ENCODE measurements around the gene ATXN10. TPM values are rescaled to one million over a fixed set of nuclear protein-coding genes. Genes with fewer than 3 reads are reported as not detected.

ATXN10 gene
- total RNA-seq, 1 experiment from 2014 or later: 323 TPM

- no peak for DNase-seq (ENCODE audit: low read depth)
- in situ Hi-C loops (cut with HindIII; ENCODE audit: low pct_unique_long_range_greater_than_20kb, low sequenced_read_pairs): no loop called here
Observed at GRCh38 chr22:45769569-45770210, 98.1 kb downstream of the ATXN10 start.

GRCh38 chr22:45770506-45770905 lies 98.9 kb downstream of the ATXN10 start:
- in situ Hi-C loops (cut with HindIII; ENCODE audit: low pct_unique_long_range_greater_than_20kb, low sequenced_read_pairs): no loop called here
- DNase-seq (ENCODE audit: low read depth): no peak

DNA sequence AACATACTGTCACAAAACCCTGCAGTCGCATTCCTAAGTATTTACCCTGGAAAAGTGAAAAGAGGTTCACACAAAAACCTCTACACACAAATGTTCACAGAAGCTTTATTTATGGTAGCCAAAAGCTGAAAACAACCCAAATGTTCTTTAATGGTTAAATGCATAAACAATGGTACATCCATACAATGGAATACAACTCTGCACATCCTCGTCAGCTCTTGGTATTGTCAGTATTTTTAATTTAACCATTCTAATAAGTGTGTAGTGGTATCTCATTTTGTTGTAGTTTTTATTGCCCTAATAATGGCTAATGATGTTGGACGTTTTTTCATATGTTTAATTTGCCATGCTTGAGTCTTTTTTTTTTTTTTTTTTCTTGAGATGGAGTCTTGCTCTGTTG lies 99.4 kb downstream of the ATXN10 start:
- in situ Hi-C loops (cut with HindIII; ENCODE audit: low pct_unique_long_range_greater_than_20kb, low sequenced_read_pairs): no loop called here

DNA sequence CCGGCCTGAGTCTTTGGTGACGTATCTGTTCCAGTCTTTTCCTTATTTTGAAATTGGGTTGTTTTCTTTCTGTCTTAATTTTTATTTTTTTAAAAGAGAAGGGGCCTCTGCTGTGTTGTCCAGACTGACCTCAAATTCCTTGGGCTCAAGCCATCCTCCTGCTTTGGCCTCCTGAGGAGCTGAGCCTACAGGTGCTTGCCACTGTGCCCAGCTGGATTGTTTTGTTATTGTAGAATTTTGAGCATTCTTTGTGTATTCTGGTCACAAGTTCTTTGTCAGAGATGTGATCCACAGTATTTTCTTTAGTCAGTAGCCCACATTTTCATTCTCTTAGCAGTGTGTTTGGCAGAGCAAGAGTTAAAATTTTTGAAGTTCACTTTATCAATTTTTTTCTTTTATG lies 100.1 kb downstream of the ATXN10 start:
- in situ Hi-C loops (cut with HindIII; ENCODE audit: low pct_unique_long_range_greater_than_20kb, low sequenced_read_pairs): no loop called here
- no peak for DNase-seq (ENCODE audit: low read depth)

More for the DNA sequence above, 99.4 kb downstream of the ATXN10 start:
- no peak for DNase-seq (ENCODE audit: low read depth)

- DNase-seq (ENCODE audit: low read depth): no peak
- in situ Hi-C loops (cut with HindIII; ENCODE audit: low pct_unique_long_range_greater_than_20kb, low sequenced_read_pairs): no loop called here
Observed at GRCh38 chr22:45772743-45773142, 101.1 kb downstream of the ATXN10 start.

DNA sequence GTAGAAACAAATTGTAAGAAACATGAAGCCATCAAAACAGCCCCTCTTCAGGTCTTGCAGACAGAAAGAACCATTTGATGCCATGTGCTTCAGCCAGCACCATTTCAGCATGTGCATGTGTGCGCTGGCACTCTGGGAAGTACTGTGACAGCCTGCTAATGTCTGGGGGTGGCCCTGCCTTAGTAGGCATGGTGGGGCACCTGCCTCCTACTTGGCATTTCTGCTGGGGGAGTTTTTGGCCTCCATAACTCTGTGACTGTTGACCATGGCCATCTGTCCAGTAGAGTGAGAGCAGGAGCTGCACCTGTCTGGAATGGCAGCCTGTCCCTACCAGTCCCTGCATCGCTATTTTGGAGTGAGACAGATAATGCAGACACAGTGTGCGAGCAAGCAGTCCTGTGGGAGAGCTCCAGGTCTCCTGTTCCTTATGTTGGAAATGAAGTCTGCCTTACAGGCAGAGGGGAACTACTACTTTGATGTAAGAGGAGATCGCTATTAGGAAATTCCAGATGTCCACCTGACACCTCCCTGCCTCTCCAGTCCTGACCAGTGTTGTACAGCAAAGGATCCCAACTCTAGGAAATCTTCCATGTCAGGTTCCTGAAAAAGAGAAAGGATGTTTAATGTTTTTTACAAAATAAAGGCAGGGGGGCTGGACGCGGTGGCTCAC lies 102.5 kb downstream of the ATXN10 start:
- in situ Hi-C loops (cut with HindIII; ENCODE audit: low pct_unique_long_range_greater_than_20kb, low sequenced_read_pairs): no loop called here
- no peak for DNase-seq (ENCODE audit: low read depth)

DNA sequence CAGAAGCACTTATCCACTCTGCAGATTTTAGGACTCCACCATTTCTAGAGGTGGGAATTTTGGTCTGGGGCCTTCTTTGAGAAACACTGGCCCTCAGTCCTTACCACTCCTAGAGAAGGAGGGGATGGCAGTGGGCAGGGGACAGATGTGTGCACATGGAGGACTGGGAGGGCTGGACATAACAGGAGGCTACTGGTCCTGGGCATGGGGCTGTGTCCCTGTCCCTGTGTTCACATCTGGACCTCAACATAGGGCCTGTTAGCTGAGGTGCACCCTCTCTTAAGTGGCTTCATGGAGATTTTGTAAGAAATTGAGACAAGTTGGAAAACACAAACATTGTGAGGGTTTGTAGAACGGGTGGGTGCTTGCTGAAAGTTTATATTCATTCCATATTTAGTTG lies 103.4 kb downstream of the ATXN10 start:
- in situ Hi-C loops (cut with HindIII; ENCODE audit: low pct_unique_long_range_greater_than_20kb, low sequenced_read_pairs): no loop called here
- DNase-seq (ENCODE audit: low read depth): no peak

DNA sequence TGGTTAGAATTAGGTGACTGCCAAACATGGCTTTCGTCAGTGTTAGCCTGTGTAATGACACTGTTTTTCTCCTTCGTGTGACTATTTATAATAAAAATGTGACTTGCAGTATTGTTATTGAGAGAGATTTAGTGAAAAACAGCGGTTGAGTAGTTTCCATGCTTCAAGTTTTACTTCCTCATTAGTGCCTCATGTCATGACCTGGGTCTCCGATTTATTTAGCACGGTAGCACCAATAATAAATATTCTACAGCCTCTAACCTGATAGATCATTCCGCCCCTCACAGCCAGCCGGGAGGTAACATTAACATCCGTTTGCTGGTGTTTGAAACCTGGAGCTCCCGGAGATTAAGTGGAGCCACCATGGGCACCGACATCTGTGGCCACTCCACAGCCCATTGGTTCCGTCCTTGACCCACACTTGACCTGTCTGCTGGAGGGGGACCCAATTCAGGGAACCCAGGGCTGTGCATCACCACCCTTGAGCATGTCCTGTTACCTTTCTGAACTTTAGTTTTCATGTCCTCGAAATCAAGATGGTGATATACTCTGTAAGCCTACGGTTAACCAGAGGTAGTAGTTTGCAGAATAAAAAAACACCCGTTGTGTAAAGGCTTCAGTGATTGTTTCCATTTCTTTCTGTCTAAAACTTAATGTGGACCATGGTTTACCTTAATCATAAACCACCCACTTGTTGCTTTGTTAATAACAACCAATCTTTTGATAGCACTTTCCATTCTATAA lies 104.1 kb downstream of the ATXN10 start:
- in situ Hi-C loops (cut with HindIII; ENCODE audit: low pct_unique_long_range_greater_than_20kb, low sequenced_read_pairs): no loop called here
- DNase-seq (ENCODE audit: low read depth): no peak

DNA sequence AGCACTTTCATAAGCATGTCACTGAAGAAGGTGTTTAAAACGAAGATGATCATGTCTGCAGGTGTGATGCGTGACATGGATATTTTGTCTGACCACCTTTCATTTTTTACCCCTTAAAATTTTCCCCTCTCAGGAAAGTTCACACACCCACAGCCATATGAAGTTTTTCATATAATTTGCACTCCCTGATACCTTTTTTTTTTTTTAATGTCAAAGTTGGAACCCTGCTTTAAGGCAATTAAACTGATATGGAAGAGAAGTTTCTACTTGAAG lies 104.6 kb downstream of the ATXN10 start:
- in situ Hi-C loops (cut with HindIII; ENCODE audit: low pct_unique_long_range_greater_than_20kb, low sequenced_read_pairs): no loop called here
- DNase-seq (ENCODE audit: low read depth): no peak

- peak; percentile 100 for DNase-seq (ENCODE audit: low read depth)
- in situ Hi-C loops (cut with HindIII; ENCODE audit: low pct_unique_long_range_greater_than_20kb, low sequenced_read_pairs): no loop called here
Observed at GRCh38 chr22:45777046-45777851, 105.6 kb downstream of the ATXN10 start.

DNA sequence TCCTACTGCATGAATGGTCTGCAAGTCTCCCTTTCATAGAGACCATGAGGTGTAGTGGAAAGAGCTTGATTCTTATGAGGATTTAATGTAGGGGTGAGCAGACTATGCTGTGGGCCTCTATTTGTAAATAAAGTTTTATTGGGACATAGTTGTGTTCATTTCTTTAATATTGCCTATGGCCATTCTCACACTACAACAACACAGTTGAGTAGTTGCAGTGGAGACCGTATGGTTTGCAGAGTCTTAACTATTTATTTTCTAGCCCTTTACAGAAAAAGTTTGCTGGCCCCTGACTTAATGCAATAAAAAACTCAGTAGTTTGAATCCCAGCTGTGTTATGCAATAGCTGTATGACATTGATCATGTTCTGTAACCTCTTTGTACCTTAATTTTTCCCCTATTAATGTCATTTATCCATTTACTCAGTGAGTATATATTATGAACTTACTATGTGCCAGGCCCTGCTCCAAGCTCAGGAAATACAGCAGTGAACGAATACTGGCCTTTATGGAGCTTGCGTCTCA lies 106.3 kb downstream of the ATXN10 start:
- in situ Hi-C loops (cut with HindIII; ENCODE audit: low pct_unique_long_range_greater_than_20kb, low sequenced_read_pairs): no loop called here

GRCh38 chr22:45781459-45781858 lies 109.8 kb downstream of the ATXN10 start:
- in situ Hi-C loops (cut with HindIII; ENCODE audit: low pct_unique_long_range_greater_than_20kb, low sequenced_read_pairs): no loop called here

More for the DNA sequence above, 106.3 kb downstream of the ATXN10 start:
- DNase-seq (ENCODE audit: low read depth): no peak

DNA sequence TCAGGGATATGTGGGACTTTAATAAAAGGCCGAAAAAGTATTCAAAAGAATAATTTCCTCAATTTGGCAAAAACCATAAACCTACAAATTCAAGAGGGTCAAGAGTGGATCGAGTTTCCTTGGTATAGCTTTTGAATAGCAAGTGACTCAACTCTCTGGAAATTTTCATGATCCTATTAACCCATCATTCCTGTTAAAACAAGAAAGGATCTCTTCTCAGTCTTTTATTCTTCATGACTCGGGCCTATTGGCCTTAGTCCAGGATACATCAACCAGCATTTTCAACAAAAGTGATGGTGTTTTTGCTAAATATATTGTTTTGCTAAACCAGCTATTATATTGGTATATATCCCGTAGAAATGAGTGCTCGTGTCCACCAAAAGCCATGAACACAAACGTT lies 110.3 kb downstream of the ATXN10 start:
- in situ Hi-C loops (cut with HindIII; ENCODE audit: low pct_unique_long_range_greater_than_20kb, low sequenced_read_pairs): no loop called here
- no peak for DNase-seq (ENCODE audit: low read depth)

More at GRCh38 chr22:45781459-45781858, 109.8 kb downstream of the ATXN10 start:
- DNase-seq (ENCODE audit: low read depth): no peak

GRCh38 chr22:45783021-45783420 lies 111.4 kb downstream of the ATXN10 start:
- in situ Hi-C loops (cut with HindIII; ENCODE audit: low pct_unique_long_range_greater_than_20kb, low sequenced_read_pairs): no loop called here

GRCh38 chr22:45783690-45784089 lies 112.1 kb downstream of the ATXN10 start:
- in situ Hi-C loops (cut with HindIII; ENCODE audit: low pct_unique_long_range_greater_than_20kb, low sequenced_read_pairs): no loop called here
- DNase-seq (ENCODE audit: low read depth): no peak

More at GRCh38 chr22:45783021-45783420, 111.4 kb downstream of the ATXN10 start:
- no peak for DNase-seq (ENCODE audit: low read depth)

GRCh38 chr22:45784357-45785277 lies 113.0 kb downstream of the ATXN10 start:
- in situ Hi-C loops (cut with HindIII; ENCODE audit: low pct_unique_long_range_greater_than_20kb, low sequenced_read_pairs): no loop called here
- peak; percentile 98 for DNase-seq (ENCODE audit: low read depth)

GRCh38 chr22:45785458-45785857 lies 113.8 kb downstream of the ATXN10 start:
- in situ Hi-C loops (cut with HindIII; ENCODE audit: low pct_unique_long_range_greater_than_20kb, low sequenced_read_pairs): no loop called here
- peak; percentile 91 for DNase-seq (ENCODE audit: low read depth)

- in situ Hi-C loops (cut with HindIII; ENCODE audit: low pct_unique_long_range_greater_than_20kb, low sequenced_read_pairs): no loop called here
- DNase-seq (ENCODE audit: low read depth): no peak
Observed at GRCh38 chr22:45786726-45787125, 115.1 kb downstream of the ATXN10 start.
